GM12878 (cell line): ENCODE results near the gene MGLL. TPM values are rescaled to one million over a fixed set of nuclear protein-coding genes. Genes with fewer than 3 reads are reported as not detected.

ENCODE experiments used
- ATF7 ChIP-seq: fragments of 450-650 bp; IDR thresholded peaks from 2 replicates; pipeline ENCODE4 v1.6.1; 2016; ENCODE audit warnings: low read depth, mild to moderate bottlenecking
- CEBPB ChIP-seq, 2 experiments: fragments of 150-350 bp in 1 of 2; IDR thresholded peaks; 2 replicates each; pipeline ENCODE4 v1.6.1; 2012 to 2014; ENCODE audit warnings: low read depth in 2 of 2, low read length in 2 of 2, borderline replicate concordance in 1 of 2, inconsistent platforms in 1 of 2
- CEBPZ ChIP-seq: fragments of 150-350 bp; IDR thresholded peaks from 2 replicates; pipeline ENCODE4 v1.6.1; 2016; ENCODE audit warnings: low read depth, low read length
- ETV6 ChIP-seq, 2 experiments: fragments of 450-650 bp in 1 of 2; IDR thresholded peaks in 1 of 2; conservative IDR thresholded peaks in 1 of 2; 2 replicates each; pipeline ENCODE4 v1.6.1; 2014; ENCODE audit warnings: antibody characterized with exemption in 1 of 2, borderline replicate concordance in 1 of 2, low read depth in 1 of 2, mild to moderate bottlenecking in 1 of 2, moderate library complexity in 1 of 2
- EZH2 ChIP-seq: IDR thresholded peaks from 2 replicates; pipeline ENCODE4 v1.6.1; 2012; ENCODE audit warnings: low read depth, mild to moderate bottlenecking, control low read depth, inconsistent platforms, low read length, borderline replicate concordance; ENCODE audit not compliant: control insufficient read depth
- JUNB ChIP-seq: IDR thresholded peaks from 2 replicates; pipeline ENCODE4 v1.6.1; 2016; ENCODE audit warnings: antibody characterized with exemption, mild to moderate bottlenecking
- KAT2A ChIP-seq: conservative IDR thresholded peaks from 2 replicates; pipeline ENCODE4 v1.6.1; 2011; ENCODE audit warnings: low read depth, low read length; ENCODE audit not compliant: control insufficient read depth
- MTA2 ChIP-seq: fragments of 450-650 bp; IDR thresholded peaks from 2 replicates; pipeline ENCODE4 v1.6.1; 2016; ENCODE audit warnings: low read depth, mild to moderate bottlenecking, moderate library complexity
- MYB ChIP-seq: fragments of 150-350 bp; IDR thresholded peaks from 2 replicates; pipeline ENCODE4 v1.6.1; 2014; ENCODE audit warnings: mild to moderate bottlenecking, low read depth, low read length, borderline replicate concordance
- POLR2AphosphoS2 ChIP-seq: IDR thresholded peaks from 2 replicates; pipeline ENCODE4 v1.6.1; 2011; ENCODE audit warnings: low read depth, mild to moderate bottlenecking, low read length, improper control_type of control experiment, moderate library complexity
- SKIL ChIP-seq: fragments of 450-650 bp; IDR thresholded peaks from 2 replicates; pipeline ENCODE4 v1.6.1; 2017; ENCODE audit warnings: mild to moderate bottlenecking, low read depth, inconsistent platforms; ENCODE audit not compliant: poor library complexity, severe bottlenecking
- SMAD1 ChIP-seq: fragments of 450-650 bp; IDR thresholded peaks from 2 replicates; pipeline ENCODE4 v1.6.1; 2018; ENCODE audit warnings: mild to moderate bottlenecking, low read depth; ENCODE audit not compliant: partially characterized antibody
- SREBF1 ChIP-seq: IDR thresholded peaks from 2 replicates; pipeline ENCODE4 v1.6.1; 2012; ENCODE audit warnings: mild to moderate bottlenecking, low read length
- ZNF207 ChIP-seq: fragments of 450-650 bp; IDR thresholded peaks from 2 replicates; pipeline ENCODE4 v1.6.1; 2014; ENCODE audit warnings: antibody characterized with exemption, mild to moderate bottlenecking, borderline replicate concordance
- polyA plus RNA-seq, 11 experiments: library from polyadenylated mRNA; depleted of rRNA in 4 of 11; unstranded in 6 of 11; stranded (reverse) in 5 of 11; fragments of >200 nt; fragmentation: Nextera tagmentation in 4 of 11; fragmentation: Illumina TruSeq in 1 of 11; extraction: Ambion mirVana in 4 of 11; extraction: Trizol in 1 of 11; gene quantifications; 1 replicate in 1 of 11; 2 replicates in 10 of 11; pipeline versions ENCODE4 v1.2.1 to v1.2.3, GENCODE V29; 2011 to 2016; ENCODE audit warnings: inconsistent platforms in 2 of 11, missing spikeins in 2 of 11, low read depth in 1 of 11
- total RNA-seq, 4 experiments: library from RNA; depleted of rRNA in 3 of 4; stranded (reverse); fragments of >200 nt in 3 of 4; fragmentation: Illumina TruSeq in 1 of 4; extraction: Trizol in 1 of 4; gene quantifications; 2 replicates each; pipeline versions ENCODE4 v1.2.1 to v1.2.3, GENCODE V29; 2013 to 2021
- TF ChIP-seq, protein P1 (sequence below): fragments of 150-350 bp; IDR thresholded peaks from 2 replicates; pipeline ENCODE4 v1.6.1; 2014; ENCODE audit warnings: mild to moderate bottlenecking, low read depth, low read length
- TF ChIP-seq, protein P2 (sequence below): IDR thresholded peaks from 2 replicates; pipeline ENCODE4 v1.6.1; 2012; ENCODE audit warnings: low read depth, low read length, improper control_type of control experiment
- TF ChIP-seq, protein P3 (sequence below): fragments of 450-650 bp; IDR thresholded peaks from 2 replicates; pipeline ENCODE4 v1.6.1; 2017; ENCODE audit warnings: low read depth, mild to moderate bottlenecking, moderate library complexity

MGLL gene
- total and polyA plus RNA-seq, 10 of the 15 experiments (the other 5 are each of a cell fraction or from before 2014, with no cell fraction given): 44.9 to 177 (median 72.9) TPM

DNA sequence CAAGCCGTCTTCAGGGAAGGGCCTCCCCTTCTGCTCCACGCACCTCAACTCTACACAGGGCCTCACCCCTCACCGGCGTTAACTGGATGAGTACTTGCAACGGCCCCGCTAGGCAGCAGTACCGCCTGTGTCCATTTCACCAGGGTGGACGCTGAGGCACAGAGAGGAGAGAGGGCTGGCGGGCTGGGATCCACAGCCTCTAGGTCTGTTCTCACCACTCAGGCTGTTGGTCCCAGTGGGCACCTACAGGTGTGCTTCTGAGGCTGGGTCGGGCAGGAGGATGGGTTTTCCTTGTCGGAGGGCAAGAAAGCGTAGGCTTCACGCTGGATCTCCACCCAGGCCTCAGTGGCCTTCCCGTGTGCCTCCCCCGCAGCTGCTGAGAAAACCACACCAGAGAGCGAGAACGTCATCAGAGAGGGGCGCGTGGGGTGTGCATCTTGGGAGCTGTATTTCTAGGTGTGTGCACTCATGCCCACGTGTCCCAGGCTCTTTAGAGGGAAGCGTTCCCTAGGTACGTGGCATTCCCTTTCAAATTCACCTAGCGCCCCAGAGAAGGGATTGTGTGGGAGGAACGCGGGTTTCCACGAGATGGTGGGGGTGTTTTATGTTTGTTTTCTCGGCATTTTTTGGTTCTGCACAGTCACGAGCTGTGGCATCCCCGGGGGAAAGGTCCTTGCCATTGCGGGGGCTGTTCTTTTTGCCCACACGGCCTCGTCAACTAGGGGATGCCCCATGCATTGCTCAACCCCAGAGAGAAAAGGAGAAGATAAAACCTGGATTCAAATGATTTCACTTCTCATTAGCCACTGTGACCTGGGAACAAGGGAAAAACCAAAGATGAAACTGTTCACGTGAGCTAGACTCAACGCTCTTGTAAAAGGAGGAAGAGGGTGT is 67.7 kb downstream of the MGLL start (continued):
- TF ChIP-seq MYB: no peak
- TF ChIP-seq POLR2AphosphoS2: peak; percentile 49
- TF ChIP-seq JUNB: peak; percentile 53
- no peak; the same call in 1 of the 2 replicates for TF ChIP-seq ZNF207
- TF ChIP-seq, protein P1, sequence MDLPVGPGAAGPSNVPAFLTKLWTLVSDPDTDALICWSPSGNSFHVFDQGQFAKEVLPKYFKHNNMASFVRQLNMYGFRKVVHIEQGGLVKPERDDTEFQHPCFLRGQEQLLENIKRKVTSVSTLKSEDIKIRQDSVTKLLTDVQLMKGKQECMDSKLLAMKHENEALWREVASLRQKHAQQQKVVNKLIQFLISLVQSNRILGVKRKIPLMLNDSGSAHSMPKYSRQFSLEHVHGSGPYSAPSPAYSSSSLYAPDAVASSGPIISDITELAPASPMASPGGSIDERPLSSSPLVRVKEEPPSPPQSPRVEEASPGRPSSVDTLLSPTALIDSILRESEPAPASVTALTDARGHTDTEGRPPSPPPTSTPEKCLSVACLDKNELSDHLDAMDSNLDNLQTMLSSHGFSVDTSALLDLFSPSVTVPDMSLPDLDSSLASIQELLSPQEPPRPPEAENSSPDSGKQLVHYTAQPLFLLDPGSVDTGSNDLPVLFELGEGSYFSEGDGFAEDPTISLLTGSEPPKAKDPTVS: no peak
- no peak for TF ChIP-seq KAT2A
- no peak for TF ChIP-seq CEBPZ
- TF ChIP-seq SKIL: peak; percentile 81
- peak; percentile 82 for TF ChIP-seq ATF7
- peak in 1 of 2 experiments; percentile 77; a peak in 2 of 4 replicates for TF ChIP-seq CEBPB (IDR thresholded peaks at IDR 0.05; ENCODE audit: borderline replicate concordance in 1 of 2, low read depth in 2 of 2, low read length in 2 of 2)
- TF ChIP-seq MTA2: peak; percentile 86
- TF ChIP-seq, protein P2, sequence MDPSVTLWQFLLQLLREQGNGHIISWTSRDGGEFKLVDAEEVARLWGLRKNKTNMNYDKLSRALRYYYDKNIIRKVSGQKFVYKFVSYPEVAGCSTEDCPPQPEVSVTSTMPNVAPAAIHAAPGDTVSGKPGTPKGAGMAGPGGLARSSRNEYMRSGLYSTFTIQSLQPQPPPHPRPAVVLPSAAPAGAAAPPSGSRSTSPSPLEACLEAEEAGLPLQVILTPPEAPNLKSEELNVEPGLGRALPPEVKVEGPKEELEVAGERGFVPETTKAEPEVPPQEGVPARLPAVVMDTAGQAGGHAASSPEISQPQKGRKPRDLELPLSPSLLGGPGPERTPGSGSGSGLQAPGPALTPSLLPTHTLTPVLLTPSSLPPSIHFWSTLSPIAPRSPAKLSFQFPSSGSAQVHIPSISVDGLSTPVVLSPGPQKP: no peak; the same call in 1 of the 2 replicates
- TF ChIP-seq EZH2: no peak
- TF ChIP-seq SMAD1: peak; percentile 26
- peak in 1 of 2 experiments; percentile 33; a peak in 1 of 4 replicates for TF ChIP-seq ETV6 (conservative IDR thresholded peaks at IDR 0.05 in 1 of 2, IDR thresholded peaks at IDR 0.05 in 1 of 2; ENCODE audit: borderline replicate concordance in 1 of 2, low read depth in 1 of 2)
- TF ChIP-seq SREBF1: no peak
- TF ChIP-seq, protein P3, sequence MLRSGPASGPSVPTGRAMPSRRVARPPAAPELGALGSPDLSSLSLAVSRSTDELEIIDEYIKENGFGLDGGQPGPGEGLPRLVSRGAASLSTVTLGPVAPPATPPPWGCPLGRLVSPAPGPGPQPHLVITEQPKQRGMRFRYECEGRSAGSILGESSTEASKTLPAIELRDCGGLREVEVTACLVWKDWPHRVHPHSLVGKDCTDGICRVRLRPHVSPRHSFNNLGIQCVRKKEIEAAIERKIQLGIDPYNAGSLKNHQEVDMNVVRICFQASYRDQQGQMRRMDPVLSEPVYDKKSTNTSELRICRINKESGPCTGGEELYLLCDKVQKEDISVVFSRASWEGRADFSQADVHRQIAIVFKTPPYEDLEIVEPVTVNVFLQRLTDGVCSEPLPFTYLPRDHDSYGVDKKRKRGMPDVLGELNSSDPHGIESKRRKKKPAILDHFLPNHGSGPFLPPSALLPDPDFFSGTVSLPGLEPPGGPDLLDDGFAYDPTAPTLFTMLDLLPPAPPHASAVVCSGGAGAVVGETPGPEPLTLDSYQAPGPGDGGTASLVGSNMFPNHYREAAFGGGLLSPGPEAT: peak; percentile 97
